ENCODE measurements around the gene CCDC102A.

- TF ChIP-seq CTCF (IDR thresholded peaks at IDR 0.05), result no peak
- no peak for TF ChIP-seq POLR2A (IDR thresholded peaks at IDR 0.05)
- no peak for TF ChIP-seq POLR2AphosphoS5 (IDR thresholded peaks at IDR 0.05)
Measured at GRCh38 chr16:57548408-57548807, 12.0 kb upstream of the CCDC102A start.
